CD8-positive, alpha-beta memory T cell (primary cell): ENCODE measurements around the gene CDK16. TPM values are rescaled to one million over a fixed set of nuclear protein-coding genes. Genes with fewer than 3 reads are reported as not detected.

Source experiments
- CTCF ChIA-PET: fragments of 350-600 bp; sonication (Branson Sonifier 250); formaldehyde crosslinking; loops from one replicate; lab custom pipeline; 2021; ENCODE audit warnings: antibody characterized with exemption; lab: Charles Lee
- POLR2A ChIA-PET: fragments of 350-600 bp; sonication (Branson Sonifier 250); formaldehyde crosslinking; loops from one replicate; lab custom pipeline; 2021; ENCODE audit warnings: antibody characterized with exemption; lab: Charles Lee
- DNase-seq, 5 donors: peaks; one replicate each; pipeline versions ENCODE4 v3.0.0 to v3.0.0-alpha.2; 2020 to 2022; ENCODE audit warnings: mixed read lengths in 1 of 5
- H3K27ac ChIP-seq: one replicate; pipeline ENCODE4 v1.7.0; 2013; ENCODE audit warnings: low read depth, mild to moderate bottlenecking, low read length, moderate library complexity
- H3K27me3 ChIP-seq: 2 replicates; pipeline ENCODE4 v1.7.0; 2013; ENCODE audit warnings: low read length, mild to moderate bottlenecking; ENCODE audit not compliant: insufficient read depth, poor library complexity, severe bottlenecking
- H3K36me3 ChIP-seq: 2 replicates; pipeline ENCODE4 v1.7.0; 2013; ENCODE audit warnings: mild to moderate bottlenecking, low read length, moderate library complexity; ENCODE audit not compliant: insufficient read depth
- H3K4me1 ChIP-seq: 2 replicates; pipeline ENCODE4 v1.7.0; 2013; ENCODE audit warnings: mild to moderate bottlenecking, low read length, moderate library complexity; ENCODE audit not compliant: insufficient read depth
- H3K4me3 ChIP-seq: 2 replicates; pipeline ENCODE4 v1.7.0; 2013; ENCODE audit warnings: mild to moderate bottlenecking, low read length
- H3K9me3 ChIP-seq: 2 replicates; pipeline ENCODE4 v1.7.0; 2013; ENCODE audit warnings: mild to moderate bottlenecking, low read length
- H3K27ac Mint-ChIP-seq, 8 donors: one replicate each; pipeline ENCODE4 v1.8.0; 2020 to 2021; ENCODE audit warnings: mixed read lengths in 8 of 8, mild to moderate bottlenecking in 6 of 8, inconsistent platforms in 3 of 8, moderate library complexity in 3 of 8
- H3K27me3 Mint-ChIP-seq, 2 donors: one replicate each; pipeline ENCODE4 v1.8.0; 2020 to 2021; ENCODE audit warnings: mixed read lengths in 2 of 2, mild to moderate bottlenecking in 1 of 2, moderate library complexity in 1 of 2
- H3K36me3 Mint-ChIP-seq, 3 donors: one replicate each; pipeline ENCODE4 v1.8.0; 2020 to 2021; ENCODE audit warnings: mixed read lengths in 3 of 3, inconsistent platforms in 1 of 3, mild to moderate bottlenecking in 1 of 3
- H3K4me1 Mint-ChIP-seq, 3 donors: one replicate each; pipeline ENCODE4 v1.8.0; 2020 to 2021; ENCODE audit warnings: mixed read lengths in 3 of 3, inconsistent platforms in 1 of 3, mild to moderate bottlenecking in 1 of 3
- H3K4me3 Mint-ChIP-seq, 7 donors: one replicate each; pipeline ENCODE4 v1.8.0; 2020 to 2021; ENCODE audit warnings: mixed read lengths in 7 of 7, mild to moderate bottlenecking in 6 of 7, moderate library complexity in 4 of 7, inconsistent platforms in 2 of 7
- H3K9me3 Mint-ChIP-seq, 5 donors: one replicate each; pipeline ENCODE4 v1.8.0; 2020 to 2022; ENCODE audit warnings: mixed read lengths in 5 of 5, mild to moderate bottlenecking in 3 of 5, moderate library complexity in 2 of 5, inconsistent platforms in 1 of 5
- polyA plus RNA-seq: library from polyadenylated mRNA; unstranded; fragments of 300-500 nt; fragmentation: Illumina TruSeq; gene quantifications from one replicate; pipeline ENCODE4 v1.2.3, GENCODE V29; 2021
- total RNA-seq, 2 experiments: library from RNA; stranded (reverse); gene quantifications; one replicate each; pipeline ENCODE4 v1.2.3, GENCODE V29; 2021

The CDK16 gene
- total and polyA plus RNA-seq, 3 experiments from 2014 or later: 14.5 to 49.1 (median 48.2) TPM

- peaks cover 0 to 6% of the 10 kb centered on the region in 2 donors for H3K27me3 Mint-ChIP-seq
- no peak overlapping the region for H3K4me3 ChIP-seq
- peaks cover 18 to 75% (median 22%) of the 10 kb centered on the region in 3 donors for H3K36me3 Mint-ChIP-seq
- H3K36me3 ChIP-seq: peaks cover 14% of the 10 kb centered on the region
- H3K27ac Mint-ChIP-seq: no peak overlapping the region
- no peaks in the 10 kb centered on the region for H3K9me3 ChIP-seq
- no peak for DNase-seq
- H3K4me3 Mint-ChIP-seq: no peak overlapping the region
- H3K27me3 ChIP-seq: no peaks in the 10 kb centered on the region
- CTCF ChIA-PET: no interaction called here
- POLR2A ChIA-PET: no interaction called here
- no peak overlapping the region for H3K27ac ChIP-seq
- peaks cover under 1 to 10% (median 5%) of the 10 kb centered on the region in 3 donors for H3K4me1 Mint-ChIP-seq
- H3K9me3 Mint-ChIP-seq: no peaks in the 10 kb centered on the region
- H3K4me1 ChIP-seq: no peaks in the 10 kb centered on the region
These were observed 23.8 kb downstream of the CDK16 start for GRCh38 chrX:47242321-47242720.

DNA sequence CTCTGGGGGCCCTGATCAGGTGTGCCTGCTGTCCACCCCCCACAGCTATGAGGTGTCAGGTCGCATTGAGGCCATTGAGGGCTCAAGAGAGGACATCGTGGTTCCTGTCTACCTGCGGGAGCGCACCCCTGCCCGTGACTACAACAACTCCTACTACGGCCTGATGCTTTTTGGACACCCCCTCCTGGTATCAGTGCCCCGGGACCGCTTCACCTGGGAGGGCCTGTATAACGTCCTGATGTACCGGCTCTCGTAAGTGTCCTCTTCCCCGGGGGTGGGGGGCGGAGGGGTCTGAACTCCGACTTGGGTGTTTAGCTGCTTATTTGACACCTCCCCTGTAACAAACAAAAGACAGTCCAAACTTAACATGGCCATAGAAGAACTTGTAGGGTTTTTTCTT lies 24.9 kb downstream of the CDK16 start:
- Mint-ChIP-seq H3K36me3 (peaks cover 18 to 85% (median 26%) of the 10 kb centered on the region in 3 donors), H3K27me3 (peaks cover 0 to 6% of the 10 kb centered on the region in 2 donors), H3K4me1 (peaks cover 0 to 6% (median 0%) of the 10 kb centered on the region in 3 donors), H3K4me3 (no peak overlapping the region), H3K9me3 (no peaks in the 10 kb centered on the region), H3K27ac (peak overlapping the region in 1 of 8 donors; percentile 31)
- Histone ChIP-seq H3K9me3 (no peaks in the 10 kb centered on the region), H3K36me3 (peaks cover 14% of the 10 kb centered on the region), H3K4me1 (no peaks in the 10 kb centered on the region), H3K27me3 (no peaks in the 10 kb centered on the region), H3K27ac (no peak overlapping the region), H3K4me3 (no peak overlapping the region)
- POLR2A ChIA-PET: no interaction called here
- CTCF ChIA-PET: no interaction called here
- no peak for DNase-seq

DNA sequence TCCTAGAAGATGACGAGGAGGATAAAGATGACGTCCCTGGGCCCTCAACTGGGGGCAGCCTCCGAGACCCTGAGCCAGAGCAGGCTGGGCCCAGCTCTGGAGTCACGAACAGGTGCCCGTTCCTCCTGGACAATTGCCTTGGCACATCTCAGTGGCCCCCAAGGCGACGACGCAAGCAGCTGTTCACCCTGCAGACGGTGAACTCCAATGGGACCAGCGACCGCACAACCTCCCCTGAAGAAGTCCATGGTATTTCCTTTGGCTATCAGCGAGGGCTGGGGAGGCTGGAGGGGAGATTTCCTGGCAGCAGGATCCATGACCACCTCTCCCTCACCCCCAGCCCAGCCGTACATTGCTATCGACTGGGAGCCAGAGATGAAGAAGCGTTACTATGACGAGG lies 26.2 kb downstream of the CDK16 start:
- DNase-seq: no peak
- Mint-ChIP-seq H3K9me3 (no peaks in the 10 kb centered on the region), H3K27me3 (peaks cover 0 to 6% of the 10 kb centered on the region in 2 donors), H3K36me3 (peaks cover 17 to 86% (median 24%) of the 10 kb centered on the region in 3 donors), H3K27ac (no peak overlapping the region), H3K4me1 (peaks cover 0 to under 1% (median 0%) of the 10 kb centered on the region in 3 donors), H3K4me3 (no peak overlapping the region)
- Histone ChIP-seq H3K36me3 (peaks cover 14% of the 10 kb centered on the region), H3K9me3 (no peaks in the 10 kb centered on the region), H3K4me3 (no peak overlapping the region), H3K27ac (no peak overlapping the region), H3K27me3 (no peaks in the 10 kb centered on the region), H3K4me1 (no peaks in the 10 kb centered on the region)
- ChIA-PET POLR2A (no interaction called here), CTCF (no interaction called here)

GRCh38 chrX:47245156-47245555 lies 26.7 kb downstream of the CDK16 start:
- no peaks in the 10 kb centered on the region for H3K9me3 Mint-ChIP-seq
- H3K27me3 Mint-ChIP-seq: peaks cover 0 to 6% of the 10 kb centered on the region in 2 donors
- H3K27ac ChIP-seq: no peak overlapping the region
- ChIA-PET CTCF (no interaction called here), POLR2A (no interaction called here)
- no peaks in the 10 kb centered on the region for H3K4me1 Mint-ChIP-seq
- peaks cover 12 to 82% (median 20%) of the 10 kb centered on the region in 3 donors for H3K36me3 Mint-ChIP-seq
- H3K9me3 ChIP-seq: no peaks in the 10 kb centered on the region
- no peak overlapping the region for H3K4me3 Mint-ChIP-seq
- peak overlapping the region in 1 of 8 donors; percentile 26 for H3K27ac Mint-ChIP-seq
- H3K4me1 ChIP-seq: no peaks in the 10 kb centered on the region
- H3K27me3 ChIP-seq: no peaks in the 10 kb centered on the region
- no peak for DNase-seq
- H3K4me3 ChIP-seq: no peak overlapping the region
- peaks cover 14% of the 10 kb centered on the region for H3K36me3 ChIP-seq

DNA sequence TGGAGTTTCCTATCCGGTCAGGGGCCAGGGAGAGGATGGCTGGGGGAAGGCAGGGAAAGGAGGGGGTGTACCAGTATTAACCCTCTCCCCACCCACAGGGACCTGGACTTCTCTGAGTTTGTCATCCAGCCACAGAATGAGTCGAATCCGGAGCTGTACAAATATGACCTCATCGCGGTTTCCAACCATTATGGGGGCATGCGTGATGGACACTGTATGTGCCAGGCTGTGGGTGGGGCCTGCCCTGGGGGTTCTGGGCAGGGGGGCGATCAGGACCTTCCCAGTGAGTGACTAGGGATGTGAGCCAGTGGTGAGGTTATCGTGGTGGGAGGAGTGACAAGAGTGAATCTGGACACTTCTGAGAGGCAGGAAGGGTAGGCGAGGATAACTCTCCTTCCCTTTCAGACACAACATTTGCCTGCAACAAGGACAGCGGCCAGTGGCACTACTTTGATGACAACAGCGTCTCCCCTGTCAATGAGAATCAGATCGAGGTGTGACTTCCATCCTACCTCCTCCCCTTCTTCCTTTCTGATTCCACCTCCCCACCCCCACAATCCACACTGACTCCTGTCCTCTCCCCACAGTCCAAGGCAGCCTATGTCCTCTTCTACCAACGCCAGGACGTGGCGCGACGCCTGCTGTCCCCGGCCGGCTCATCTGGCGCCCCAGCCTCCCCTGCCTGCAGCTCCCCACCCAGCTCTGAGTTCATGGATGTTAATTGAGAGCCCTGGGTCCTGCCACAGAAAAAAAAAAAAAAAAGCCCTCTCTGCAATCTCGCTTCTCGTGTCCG lies 28.9 kb downstream of the CDK16 start:
- ChIA-PET POLR2A (no interaction called here), CTCF (no interaction called here)
- H3K4me3 ChIP-seq: no peak overlapping the region
- no peaks in the 10 kb centered on the region for H3K4me1 ChIP-seq
- Mint-ChIP-seq H3K27me3 (peaks cover 0 to 4% of the 10 kb centered on the region in 2 donors), H3K27ac (peak overlapping the region in 3 of 8 donors; percentile 32 to 96 (median 38)), H3K4me1 (no peaks in the 10 kb centered on the region), H3K9me3 (no peaks in the 10 kb centered on the region), H3K36me3 (peaks cover 0 to 59% (median 13%) of the 10 kb centered on the region in 3 donors), H3K4me3 (no peak overlapping the region)
- DNase-seq: no peak
- H3K9me3 ChIP-seq: no peaks in the 10 kb centered on the region
- no peak overlapping the region for H3K27ac ChIP-seq
- no peaks in the 10 kb centered on the region for H3K27me3 ChIP-seq
- H3K36me3 ChIP-seq: peaks cover 2% of the 10 kb centered on the region

GRCh38 chrX:47247999-47248320 lies 29.5 kb downstream of the CDK16 start:
- Mint-ChIP-seq H3K27ac (peak overlapping the region in 4 of 8 donors; percentile 32 to 96 (median 55)), H3K9me3 (no peaks in the 10 kb centered on the region), H3K27me3 (peaks cover 0 to 4% of the 10 kb centered on the region in 2 donors), H3K36me3 (peaks cover 0 to 55% (median 13%) of the 10 kb centered on the region in 3 donors), H3K4me3 (no peak overlapping the region), H3K4me1 (no peaks in the 10 kb centered on the region)
- Histone ChIP-seq H3K9me3 (no peaks in the 10 kb centered on the region), H3K4me3 (no peak overlapping the region), H3K4me1 (no peaks in the 10 kb centered on the region), H3K36me3 (no peaks in the 10 kb centered on the region), H3K27ac (no peak overlapping the region), H3K27me3 (no peaks in the 10 kb centered on the region)
- DNase-seq: no peak
- POLR2A ChIA-PET: no interaction called here
- CTCF ChIA-PET: no interaction called here

DNA sequence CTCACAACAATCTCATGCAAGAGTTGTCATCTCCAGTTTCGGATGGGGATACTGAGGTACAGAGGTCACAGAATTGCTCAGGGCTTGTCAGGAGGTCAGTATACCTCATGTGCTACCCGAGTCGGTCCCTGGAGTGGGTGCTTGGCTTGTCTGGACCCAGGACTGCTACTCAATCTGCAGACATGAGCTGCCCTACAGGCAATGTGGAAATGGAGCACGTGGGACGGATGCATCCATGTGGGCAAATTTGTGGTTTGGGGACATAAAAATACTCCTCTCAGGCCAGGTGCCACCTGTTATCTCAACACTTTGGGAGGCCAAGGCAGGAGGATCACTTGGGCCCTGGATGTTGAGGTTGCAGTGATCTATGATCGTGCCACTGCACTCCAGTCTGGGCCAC lies 30.1 kb downstream of the CDK16 start:
- Mint-ChIP-seq H3K4me3 (no peak overlapping the region), H3K27ac (peak overlapping the region in 3 of 8 donors; percentile 11 to 55 (median 14))
- POLR2A ChIA-PET: no interaction called here

GRCh38 chrX:47250017-47250347 lies 31.5 kb downstream of the CDK16 start:
- H3K4me3 Mint-ChIP-seq: no peak overlapping the region
- no peaks in the 10 kb centered on the region for H3K9me3 ChIP-seq

More for the DNA sequence above, 30.1 kb downstream of the CDK16 start:
- H3K4me1 Mint-ChIP-seq: no peaks in the 10 kb centered on the region
- H3K36me3 ChIP-seq: no peaks in the 10 kb centered on the region
- no peaks in the 10 kb centered on the region for H3K4me1 ChIP-seq
- no peaks in the 10 kb centered on the region for H3K27me3 ChIP-seq
- peaks cover 0 to 4% of the 10 kb centered on the region in 2 donors for H3K27me3 Mint-ChIP-seq
- no peak overlapping the region for H3K4me3 ChIP-seq
- H3K9me3 Mint-ChIP-seq: no peaks in the 10 kb centered on the region
- H3K9me3 ChIP-seq: no peaks in the 10 kb centered on the region
- peaks cover 0 to 52% (median 13%) of the 10 kb centered on the region in 3 donors for H3K36me3 Mint-ChIP-seq
- CTCF ChIA-PET: no interaction called here
- H3K27ac ChIP-seq: no peak overlapping the region
- no peak for DNase-seq

More at GRCh38 chrX:47250017-47250347, 31.5 kb downstream of the CDK16 start:
- H3K4me3 ChIP-seq: no peak overlapping the region
- no peaks in the 10 kb centered on the region for H3K36me3 ChIP-seq
- no peaks in the 10 kb centered on the region for H3K27me3 ChIP-seq
- Mint-ChIP-seq H3K9me3 (peaks cover 0 to 5% (median 0%) of the 10 kb centered on the region in 5 donors), H3K27me3 (peaks cover 0 to 9% of the 10 kb centered on the region in 2 donors), H3K36me3 (peaks cover 10 to 38% (median 14%) of the 10 kb centered on the region in 3 donors), H3K4me1 (no peaks in the 10 kb centered on the region), H3K27ac (peak overlapping the region in 1 of 8 donors; percentile 23)
- H3K4me1 ChIP-seq: no peaks in the 10 kb centered on the region
- no peak overlapping the region for H3K27ac ChIP-seq
- no peak for DNase-seq
- ChIA-PET CTCF (interaction anchor here (1.1 kb wide), 1 partner anchor 274 kb away, joined by 3 read pairs; no protein-coding TSS in a partner anchor), POLR2A (interaction anchor here (0.7 kb wide), 1 partner anchor 9 kb away, joined by 7 read pairs; no protein-coding TSS in a partner anchor)
